Measurements from ENCODE around the gene ESRRG. TPM values are rescaled to one million over a fixed set of nuclear protein-coding genes. Genes with fewer than 3 reads are reported as not detected.

ESRRG gene
- total and polyA plus RNA-seq, 2 of the 8 experiments (the other 6 are each of a cell fraction or from before 2014, with no cell fraction given): 0.59 to 1.4 TPM

- TF ChIP-seq CHD7 (IDR thresholded peaks at IDR 0.05; ENCODE audit: insufficient replicate concordance, low read length) (no peak), MAFK (IDR thresholded peaks at IDR 0.05; ENCODE audit: low read depth, low read length) (no peak), TCF12 (IDR thresholded peaks at IDR 0.05; ENCODE audit: low read depth, low read length) (no peak), KDM5A (IDR thresholded peaks at IDR 0.05; ENCODE audit: low read length) (no peak)
These were observed 225.0 kb downstream of the ESRRG start (continued) for GRCh38 chr1:216498277-216498676.

Data from H1 (cell line).